K562 (cell line): ENCODE data around the gene STUB1.

Experiments
- EZH2 ChIP-seq: IDR thresholded peaks from 2 replicates; pipeline ENCODE4 v1.6.1; 2012; ENCODE audit warnings: low read depth, mild to moderate bottlenecking, inconsistent platforms, low read length, borderline replicate concordance
- MXI1 ChIP-seq: IDR thresholded peaks from 2 replicates; pipeline ENCODE4 v1.6.1; 2011; ENCODE audit warnings: low read depth, mild to moderate bottlenecking, improper control_type of control experiment, low read length
- NRF1 ChIP-seq, 2 experiments: fragments of 450-650 bp; IDR thresholded peaks in 1 of 2; conservative IDR thresholded peaks in 1 of 2; 2 replicates each; pipeline ENCODE4 v1.6.1; 2014; ENCODE audit warnings: mild to moderate bottlenecking in 2 of 2
- POLR2A ChIP-seq: fragments of 450-650 bp; conservative IDR thresholded peaks from 2 replicates; pipeline ENCODE4 v1.6.1; 2016
- POLR2AphosphoS2 ChIP-seq: IDR thresholded peaks from 2 replicates; pipeline ENCODE4 v1.6.1; 2012; ENCODE audit warnings: low read length, improper control_type of control experiment
- PREB ChIP-seq: sonication (generic); formaldehyde crosslinking; IDR thresholded peaks from 2 replicates; pipeline ENCODE4 v1.8.1; 2023; ENCODE audit warnings: mild to moderate bottlenecking, missing genetic modification reagents
- SP2 ChIP-seq: IDR thresholded peaks from 2 replicates; pipeline ENCODE4 v1.6.1; 2011; ENCODE audit warnings: mild to moderate bottlenecking, low read depth, low read length, moderate library complexity; ENCODE audit not compliant: poor library complexity, severe bottlenecking; ENCODE audit errors: extremely low read depth
- TEAD1 ChIP-seq, 2 experiments: fragments of 450-650 bp in 1 of 2; sonication (generic) in 1 of 2; formaldehyde crosslinking; IDR thresholded peaks; 2 replicates each; pipeline versions ENCODE4 v1.4.0 to v1.8.0; 2020 to 2022; ENCODE audit warnings: mild to moderate bottlenecking in 2 of 2, missing genetic modification reagents in 1 of 2
- ZNF23 ChIP-seq: fragments of 250-450 bp; sonication (Bioruptor Pico); IDR thresholded peaks from 2 replicates; pipeline ENCODE4 v1.4.0; 2020; ENCODE audit warnings: mild to moderate bottlenecking
- TF ChIP-seq, protein P1 (sequence below), 3 experiments: IDR thresholded peaks in 2 of 3; conservative IDR thresholded peaks in 1 of 3; 2 replicates each; pipeline ENCODE4 v1.5.1; 2011 to 2012; ENCODE audit warnings: low read length in 3 of 3, mild to moderate bottlenecking in 3 of 3, control low read depth in 2 of 3, improper control_type of control experiment in 1 of 3, inconsistent platforms in 1 of 3, low read depth in 1 of 3, mixed read lengths in 1 of 3, moderate library complexity in 1 of 3; ENCODE audit not compliant: insufficient read depth in 2 of 3
- TF ChIP-seq, protein P2 (sequence below), 2 experiments: fragments of 450-650 bp; IDR thresholded peaks; 2 replicates each; pipeline ENCODE4 v1.6.1; 2018; ENCODE audit warnings: mild to moderate bottlenecking in 2 of 2, low read depth in 1 of 2; ENCODE audit not compliant: partially characterized antibody in 2 of 2

DNA sequence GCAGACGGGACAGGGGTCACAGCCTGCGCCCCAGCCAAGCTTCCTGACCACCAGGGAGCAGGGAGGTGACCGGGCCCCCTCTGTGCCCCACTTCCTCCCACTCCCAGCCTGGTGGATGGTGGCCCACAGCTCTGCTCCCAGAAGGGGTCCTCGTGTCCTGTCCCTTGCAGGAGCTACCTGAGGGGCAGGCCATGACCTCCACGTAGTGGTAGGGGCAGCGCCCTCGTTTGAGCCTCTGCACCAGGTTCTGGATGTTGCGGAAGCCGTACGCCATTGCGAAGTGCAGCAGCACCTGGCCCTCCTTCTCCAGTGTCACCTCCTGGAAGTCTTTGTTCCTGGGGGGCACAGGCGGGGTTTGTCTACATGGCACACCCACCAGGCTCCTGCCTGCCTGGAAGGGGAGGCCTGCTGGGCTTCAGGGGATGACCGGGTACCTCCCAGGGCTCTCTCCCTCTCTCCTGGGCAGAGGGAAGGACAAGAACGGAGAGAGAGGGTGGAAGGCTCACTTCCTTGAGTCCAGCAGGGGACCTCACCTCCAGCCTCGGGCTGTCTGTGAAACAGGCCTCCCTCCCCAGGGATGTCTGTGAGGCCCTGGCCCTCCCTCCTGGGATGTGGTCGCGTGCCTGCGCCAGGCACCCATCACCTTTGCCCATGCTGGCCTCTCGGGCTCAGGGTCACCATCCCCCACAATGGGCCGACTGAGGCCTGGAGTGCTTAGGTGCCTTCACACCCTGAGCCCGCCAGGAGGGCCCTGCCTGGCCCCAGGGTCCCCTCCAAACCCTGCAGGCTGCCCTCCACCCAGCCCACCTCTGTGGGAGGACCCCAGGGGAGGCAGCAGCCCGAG is 50.7 kb downstream of the STUB1 start:
- TF ChIP-seq TEAD1 (CRISPR knock-in tag; IDR thresholded peaks at IDR 0.05) (no peak), NRF1 (conservative IDR thresholded peaks at IDR 0.05 in 1 of 2, IDR thresholded peaks at IDR 0.05 in 1 of 2) (no peak), POLR2A (peak; percentile 3; the same call in 1 of the 2 replicates), POLR2AphosphoS2 (no peak), PREB (no peak), MXI1 (no peak), ZNF23 (CRISPR knock-in tag) (no peak), EZH2 (no peak), SP2 (no peak)
- TF ChIP-seq, protein P1, sequence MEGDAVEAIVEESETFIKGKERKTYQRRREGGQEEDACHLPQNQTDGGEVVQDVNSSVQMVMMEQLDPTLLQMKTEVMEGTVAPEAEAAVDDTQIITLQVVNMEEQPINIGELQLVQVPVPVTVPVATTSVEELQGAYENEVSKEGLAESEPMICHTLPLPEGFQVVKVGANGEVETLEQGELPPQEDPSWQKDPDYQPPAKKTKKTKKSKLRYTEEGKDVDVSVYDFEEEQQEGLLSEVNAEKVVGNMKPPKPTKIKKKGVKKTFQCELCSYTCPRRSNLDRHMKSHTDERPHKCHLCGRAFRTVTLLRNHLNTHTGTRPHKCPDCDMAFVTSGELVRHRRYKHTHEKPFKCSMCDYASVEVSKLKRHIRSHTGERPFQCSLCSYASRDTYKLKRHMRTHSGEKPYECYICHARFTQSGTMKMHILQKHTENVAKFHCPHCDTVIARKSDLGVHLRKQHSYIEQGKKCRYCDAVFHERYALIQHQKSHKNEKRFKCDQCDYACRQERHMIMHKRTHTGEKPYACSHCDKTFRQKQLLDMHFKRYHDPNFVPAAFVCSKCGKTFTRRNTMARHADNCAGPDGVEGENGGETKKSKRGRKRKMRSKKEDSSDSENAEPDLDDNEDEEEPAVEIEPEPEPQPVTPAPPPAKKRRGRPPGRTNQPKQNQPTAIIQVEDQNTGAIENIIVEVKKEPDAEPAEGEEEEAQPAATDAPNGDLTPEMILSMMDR (IDR thresholded peaks at IDR 0.05 in 2 of 3, conservative IDR thresholded peaks at IDR 0.05 in 1 of 3; ENCODE audit: insufficient read depth in 2 of 3, low read depth in 1 of 3, low read length in 3 of 3) = no peak
- TF ChIP-seq, protein P2, sequence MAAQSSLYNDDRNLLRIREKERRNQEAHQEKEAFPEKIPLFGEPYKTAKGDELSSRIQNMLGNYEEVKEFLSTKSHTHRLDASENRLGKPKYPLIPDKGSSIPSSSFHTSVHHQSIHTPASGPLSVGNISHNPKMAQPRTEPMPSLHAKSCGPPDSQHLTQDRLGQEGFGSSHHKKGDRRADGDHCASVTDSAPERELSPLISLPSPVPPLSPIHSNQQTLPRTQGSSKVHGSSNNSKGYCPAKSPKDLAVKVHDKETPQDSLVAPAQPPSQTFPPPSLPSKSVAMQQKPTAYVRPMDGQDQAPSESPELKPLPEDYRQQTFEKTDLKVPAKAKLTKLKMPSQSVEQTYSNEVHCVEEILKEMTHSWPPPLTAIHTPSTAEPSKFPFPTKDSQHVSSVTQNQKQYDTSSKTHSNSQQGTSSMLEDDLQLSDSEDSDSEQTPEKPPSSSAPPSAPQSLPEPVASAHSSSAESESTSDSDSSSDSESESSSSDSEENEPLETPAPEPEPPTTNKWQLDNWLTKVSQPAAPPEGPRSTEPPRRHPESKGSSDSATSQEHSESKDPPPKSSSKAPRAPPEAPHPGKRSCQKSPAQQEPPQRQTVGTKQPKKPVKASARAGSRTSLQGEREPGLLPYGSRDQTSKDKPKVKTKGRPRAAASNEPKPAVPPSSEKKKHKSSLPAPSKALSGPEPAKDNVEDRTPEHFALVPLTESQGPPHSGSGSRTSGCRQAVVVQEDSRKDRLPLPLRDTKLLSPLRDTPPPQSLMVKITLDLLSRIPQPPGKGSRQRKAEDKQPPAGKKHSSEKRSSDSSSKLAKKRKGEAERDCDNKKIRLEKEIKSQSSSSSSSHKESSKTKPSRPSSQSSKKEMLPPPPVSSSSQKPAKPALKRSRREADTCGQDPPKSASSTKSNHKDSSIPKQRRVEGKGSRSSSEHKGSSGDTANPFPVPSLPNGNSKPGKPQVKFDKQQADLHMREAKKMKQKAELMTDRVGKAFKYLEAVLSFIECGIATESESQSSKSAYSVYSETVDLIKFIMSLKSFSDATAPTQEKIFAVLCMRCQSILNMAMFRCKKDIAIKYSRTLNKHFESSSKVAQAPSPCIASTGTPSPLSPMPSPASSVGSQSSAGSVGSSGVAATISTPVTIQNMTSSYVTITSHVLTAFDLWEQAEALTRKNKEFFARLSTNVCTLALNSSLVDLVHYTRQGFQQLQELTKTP (IDR thresholded peaks at IDR 0.05; ENCODE audit: low read depth in 1 of 2, partially characterized antibody in 2 of 2) = no peak
